ENCODE results near the gene MAPK10.

MAPK10 gene

DNA sequence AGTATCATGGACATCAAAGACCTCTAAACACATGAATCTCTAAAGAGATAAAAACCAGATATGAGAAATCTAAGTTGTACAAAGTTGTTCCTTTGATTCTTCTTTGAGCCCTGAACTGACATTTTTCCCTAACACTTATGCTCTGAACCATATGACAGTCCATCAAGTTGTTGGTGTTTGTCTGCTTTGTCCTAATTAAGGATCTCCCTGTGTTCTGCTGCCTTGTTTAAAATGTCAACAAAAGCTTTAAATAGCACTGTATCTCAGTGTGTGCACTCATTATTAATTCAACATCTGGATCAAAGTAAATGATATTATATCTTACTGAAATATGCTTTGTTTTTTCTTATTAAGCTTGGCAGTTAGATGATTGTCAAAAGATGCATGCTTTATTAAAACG lies 321.8 kb downstream of the MAPK10 start:
- TF ChIP-seq, protein P1, sequence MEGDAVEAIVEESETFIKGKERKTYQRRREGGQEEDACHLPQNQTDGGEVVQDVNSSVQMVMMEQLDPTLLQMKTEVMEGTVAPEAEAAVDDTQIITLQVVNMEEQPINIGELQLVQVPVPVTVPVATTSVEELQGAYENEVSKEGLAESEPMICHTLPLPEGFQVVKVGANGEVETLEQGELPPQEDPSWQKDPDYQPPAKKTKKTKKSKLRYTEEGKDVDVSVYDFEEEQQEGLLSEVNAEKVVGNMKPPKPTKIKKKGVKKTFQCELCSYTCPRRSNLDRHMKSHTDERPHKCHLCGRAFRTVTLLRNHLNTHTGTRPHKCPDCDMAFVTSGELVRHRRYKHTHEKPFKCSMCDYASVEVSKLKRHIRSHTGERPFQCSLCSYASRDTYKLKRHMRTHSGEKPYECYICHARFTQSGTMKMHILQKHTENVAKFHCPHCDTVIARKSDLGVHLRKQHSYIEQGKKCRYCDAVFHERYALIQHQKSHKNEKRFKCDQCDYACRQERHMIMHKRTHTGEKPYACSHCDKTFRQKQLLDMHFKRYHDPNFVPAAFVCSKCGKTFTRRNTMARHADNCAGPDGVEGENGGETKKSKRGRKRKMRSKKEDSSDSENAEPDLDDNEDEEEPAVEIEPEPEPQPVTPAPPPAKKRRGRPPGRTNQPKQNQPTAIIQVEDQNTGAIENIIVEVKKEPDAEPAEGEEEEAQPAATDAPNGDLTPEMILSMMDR (IDR thresholded peaks at IDR 0.05; ENCODE audit: low read depth, low read length): no peak
- TF ChIP-seq, protein P2, sequence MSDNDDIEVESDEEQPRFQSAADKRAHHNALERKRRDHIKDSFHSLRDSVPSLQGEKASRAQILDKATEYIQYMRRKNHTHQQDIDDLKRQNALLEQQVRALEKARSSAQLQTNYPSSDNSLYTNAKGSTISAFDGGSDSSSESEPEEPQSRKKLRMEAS (IDR thresholded peaks at IDR 0.05; ENCODE audit: low read depth, low read length): no peak
- TF ChIP-seq POLR2A (IDR thresholded peaks at IDR 0.05; ENCODE audit: extremely low read depth, insufficient read length): no peak
- TF ChIP-seq MYC (IDR thresholded peaks at IDR 0.05; ENCODE audit: low read depth, low read length): no peak
- DNase-seq (ENCODE audit: low read depth): no peak
- H3K4me3 ChIP-seq (ENCODE audit: low read depth, low read length): no peak overlapping the region

DNA sequence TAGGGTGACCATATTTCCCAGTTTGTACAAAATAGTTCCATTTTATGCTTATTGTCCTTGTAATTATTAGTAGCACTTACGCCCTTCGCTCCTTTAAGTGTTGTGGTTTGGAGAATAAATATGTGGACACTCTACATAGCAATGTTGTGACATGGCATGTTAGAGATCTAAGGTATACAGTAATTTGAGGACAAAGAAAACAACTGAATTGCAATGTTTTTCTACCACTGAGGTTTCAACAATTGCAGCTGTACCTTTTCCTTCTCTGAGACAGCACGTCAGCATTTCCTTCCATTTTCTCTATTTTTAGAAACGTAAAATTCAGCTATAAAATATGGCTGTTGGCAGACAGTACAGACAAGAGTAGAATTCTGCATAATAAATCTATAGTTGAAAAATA lies 323.1 kb downstream of the MAPK10 start:
- no peak for DNase-seq (ENCODE audit: low read depth)
- no peak overlapping the region for H3K4me3 ChIP-seq (ENCODE audit: low read depth, low read length)
- TF ChIP-seq MYC (IDR thresholded peaks at IDR 0.05; ENCODE audit: low read depth, low read length) (no peak), POLR2A (IDR thresholded peaks at IDR 0.05; ENCODE audit: extremely low read depth, insufficient read length) (no peak)
- TF ChIP-seq, protein P1 (IDR thresholded peaks at IDR 0.05; ENCODE audit: low read depth, low read length): no peak
- TF ChIP-seq, protein P2 (IDR thresholded peaks at IDR 0.05; ENCODE audit: low read depth, low read length): no peak

DNA sequence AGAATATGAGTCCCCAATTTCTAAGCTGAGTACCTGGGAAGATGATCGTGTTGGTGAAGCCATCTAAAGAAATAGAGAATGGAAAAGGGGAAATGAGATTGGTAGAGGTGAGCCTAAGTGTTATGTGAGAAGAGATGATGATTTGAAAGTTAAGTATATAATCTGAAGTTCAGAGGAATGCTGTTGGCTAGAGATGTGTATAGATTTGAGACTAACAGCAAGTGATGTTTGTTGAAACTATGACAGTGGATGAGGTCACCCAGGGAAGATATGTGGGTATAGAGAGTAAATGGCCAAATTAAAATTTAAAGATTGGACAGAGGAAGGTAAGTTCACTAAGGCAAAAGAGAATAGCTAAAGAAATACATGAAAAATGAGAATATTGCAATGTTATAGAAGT lies 324.2 kb downstream of the MAPK10 start:
- TF ChIP-seq POLR2A (IDR thresholded peaks at IDR 0.05; ENCODE audit: extremely low read depth, insufficient read length) (no peak), MYC (IDR thresholded peaks at IDR 0.05; ENCODE audit: low read depth, low read length) (no peak)
- TF ChIP-seq, protein P2 (IDR thresholded peaks at IDR 0.05; ENCODE audit: low read depth, low read length): no peak
- TF ChIP-seq, protein P1 (IDR thresholded peaks at IDR 0.05; ENCODE audit: low read depth, low read length): no peak
- no peak overlapping the region for H3K4me3 ChIP-seq (ENCODE audit: low read depth, low read length)
- DNase-seq (ENCODE audit: low read depth): no peak

DNA sequence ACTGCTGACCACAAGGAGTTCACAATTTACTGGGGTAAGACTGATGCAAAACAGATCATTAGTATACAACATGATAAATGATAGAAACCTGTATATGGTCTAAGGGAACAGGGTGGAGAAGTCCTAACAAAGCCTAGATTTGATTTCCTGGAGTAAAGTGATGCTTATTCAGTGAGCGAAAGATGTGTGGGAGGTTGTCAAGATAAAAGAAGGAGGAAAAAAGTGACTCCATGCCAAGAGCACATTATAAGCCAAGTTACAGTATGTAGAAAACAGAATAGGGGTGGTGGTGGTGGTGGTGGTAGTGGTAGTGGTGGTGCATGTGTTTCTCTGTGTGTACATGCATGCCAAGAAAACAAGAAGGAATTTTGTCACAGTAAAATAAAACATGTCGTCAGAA lies 325.2 kb downstream of the MAPK10 start:
- DNase-seq (ENCODE audit: low read depth): no peak
- TF ChIP-seq POLR2A (IDR thresholded peaks at IDR 0.05; ENCODE audit: extremely low read depth, insufficient read length): no peak
- no peak for TF ChIP-seq MYC (IDR thresholded peaks at IDR 0.05; ENCODE audit: low read depth, low read length)
- TF ChIP-seq, protein P1 (IDR thresholded peaks at IDR 0.05; ENCODE audit: low read depth, low read length): no peak
- TF ChIP-seq, protein P2 (IDR thresholded peaks at IDR 0.05; ENCODE audit: low read depth, low read length): no peak

DNA sequence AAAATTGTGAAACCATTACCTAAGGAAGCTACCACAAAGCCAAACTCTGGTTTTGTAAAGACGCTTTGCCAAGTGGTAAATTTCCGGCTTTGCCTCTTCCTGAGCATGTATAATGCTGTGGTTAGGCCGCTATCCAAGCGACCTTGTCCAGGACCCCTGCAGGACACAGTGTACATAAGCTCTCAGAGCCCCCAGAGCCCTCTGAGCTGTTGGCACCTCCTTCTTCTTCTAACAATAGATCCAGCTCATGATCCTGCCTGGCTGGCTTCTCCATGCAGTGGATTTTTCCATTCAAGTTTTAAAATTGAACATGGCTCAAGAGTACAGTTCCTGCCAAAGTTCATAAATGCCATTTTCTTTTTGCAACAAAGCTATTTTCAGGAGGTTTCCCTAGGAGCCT lies 326.7 kb downstream of the MAPK10 start:
- peak; percentile 37 for DNase-seq (ENCODE audit: low read depth)
- H3K4me3 ChIP-seq (ENCODE audit: low read depth, low read length): no peak overlapping the region
- TF ChIP-seq, protein P1 (IDR thresholded peaks at IDR 0.05; ENCODE audit: low read depth, low read length): no peak
- no peak for TF ChIP-seq MYC (IDR thresholded peaks at IDR 0.05; ENCODE audit: low read depth, low read length)
- no peak for TF ChIP-seq POLR2A (IDR thresholded peaks at IDR 0.05; ENCODE audit: extremely low read depth, insufficient read length)
- TF ChIP-seq, protein P2 (IDR thresholded peaks at IDR 0.05; ENCODE audit: low read depth, low read length): no peak

More for the DNA sequence above, 325.2 kb downstream of the MAPK10 start:
- H3K4me3 ChIP-seq (ENCODE audit: low read depth, low read length): no peak overlapping the region

Measured in NB4 (cell line).